ENCODE results near the gene VAX1.

DNA sequence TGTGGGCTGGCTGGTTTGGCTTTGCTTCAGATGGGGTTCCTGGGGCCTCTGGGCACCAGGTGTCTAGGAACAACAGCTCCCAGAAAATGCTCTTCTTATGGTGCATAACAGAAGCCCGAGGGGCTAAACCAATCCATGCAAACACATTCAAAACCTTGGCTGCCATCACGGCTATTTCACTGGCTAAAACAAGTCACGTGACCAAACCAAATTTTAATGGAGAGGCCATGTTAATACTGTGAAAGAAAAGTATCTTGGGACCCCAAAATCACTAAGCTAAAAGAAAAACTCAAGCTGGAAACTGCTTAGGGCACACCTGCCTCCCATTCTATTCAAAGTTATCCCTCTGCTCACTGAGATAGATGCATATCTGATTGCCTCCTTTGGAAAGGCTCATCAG is 40.1 kb upstream of the VAX1 start:
- no peak for TF ChIP-seq EZH2 (IDR thresholded peaks at IDR 0.05; ENCODE audit: low read length, missing control alignments)
- TF ChIP-seq, protein P1, sequence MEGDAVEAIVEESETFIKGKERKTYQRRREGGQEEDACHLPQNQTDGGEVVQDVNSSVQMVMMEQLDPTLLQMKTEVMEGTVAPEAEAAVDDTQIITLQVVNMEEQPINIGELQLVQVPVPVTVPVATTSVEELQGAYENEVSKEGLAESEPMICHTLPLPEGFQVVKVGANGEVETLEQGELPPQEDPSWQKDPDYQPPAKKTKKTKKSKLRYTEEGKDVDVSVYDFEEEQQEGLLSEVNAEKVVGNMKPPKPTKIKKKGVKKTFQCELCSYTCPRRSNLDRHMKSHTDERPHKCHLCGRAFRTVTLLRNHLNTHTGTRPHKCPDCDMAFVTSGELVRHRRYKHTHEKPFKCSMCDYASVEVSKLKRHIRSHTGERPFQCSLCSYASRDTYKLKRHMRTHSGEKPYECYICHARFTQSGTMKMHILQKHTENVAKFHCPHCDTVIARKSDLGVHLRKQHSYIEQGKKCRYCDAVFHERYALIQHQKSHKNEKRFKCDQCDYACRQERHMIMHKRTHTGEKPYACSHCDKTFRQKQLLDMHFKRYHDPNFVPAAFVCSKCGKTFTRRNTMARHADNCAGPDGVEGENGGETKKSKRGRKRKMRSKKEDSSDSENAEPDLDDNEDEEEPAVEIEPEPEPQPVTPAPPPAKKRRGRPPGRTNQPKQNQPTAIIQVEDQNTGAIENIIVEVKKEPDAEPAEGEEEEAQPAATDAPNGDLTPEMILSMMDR (conservative IDR thresholded peaks at IDR 0.05 in 1 of 2, IDR thresholded peaks at IDR 0.05 in 1 of 2; ENCODE audit: low read depth in 1 of 2, low read length in 2 of 2), result no peak

Data from fibroblast of lung (primary cell).